ENCODE results near the gene GPR35.

Gene GPR35

DNA sequence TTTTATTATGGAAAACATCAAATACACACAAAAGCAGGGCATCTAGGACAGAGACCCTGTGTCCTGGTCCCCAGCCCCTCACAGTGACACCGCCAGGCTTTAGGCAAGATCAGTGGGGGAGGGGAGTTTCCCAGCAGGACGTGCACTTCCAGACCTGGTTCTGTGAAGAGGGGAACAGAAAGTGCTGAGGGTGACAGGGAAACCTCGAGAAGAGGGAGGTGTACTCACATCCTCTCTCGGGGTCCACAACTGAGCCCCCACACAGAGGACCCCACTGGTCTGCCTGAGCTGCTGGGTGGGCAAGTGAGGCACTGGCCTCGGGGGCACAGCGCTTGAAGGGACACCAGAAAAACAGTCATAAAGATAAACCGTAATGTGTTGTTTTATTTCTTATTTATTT lies 4.4 kb upstream of the GPR35 start:
- Mint-ChIP-seq H3K4me1 (peaks cover 20% of the 10 kb centered on the region), H3K27me3 (ENCODE audit: low read depth, poor library complexity) (peaks cover 10% of the 10 kb centered on the region), H3K36me3 (ENCODE audit: low read depth) (peaks cover 24% of the 10 kb centered on the region), H3K9me3 (peaks cover 35% of the 10 kb centered on the region), H3K27ac (no peak overlapping the region), H3K4me3 (no peak overlapping the region)
- DNase-seq: no peak
- TF ChIP-seq, protein P1, sequence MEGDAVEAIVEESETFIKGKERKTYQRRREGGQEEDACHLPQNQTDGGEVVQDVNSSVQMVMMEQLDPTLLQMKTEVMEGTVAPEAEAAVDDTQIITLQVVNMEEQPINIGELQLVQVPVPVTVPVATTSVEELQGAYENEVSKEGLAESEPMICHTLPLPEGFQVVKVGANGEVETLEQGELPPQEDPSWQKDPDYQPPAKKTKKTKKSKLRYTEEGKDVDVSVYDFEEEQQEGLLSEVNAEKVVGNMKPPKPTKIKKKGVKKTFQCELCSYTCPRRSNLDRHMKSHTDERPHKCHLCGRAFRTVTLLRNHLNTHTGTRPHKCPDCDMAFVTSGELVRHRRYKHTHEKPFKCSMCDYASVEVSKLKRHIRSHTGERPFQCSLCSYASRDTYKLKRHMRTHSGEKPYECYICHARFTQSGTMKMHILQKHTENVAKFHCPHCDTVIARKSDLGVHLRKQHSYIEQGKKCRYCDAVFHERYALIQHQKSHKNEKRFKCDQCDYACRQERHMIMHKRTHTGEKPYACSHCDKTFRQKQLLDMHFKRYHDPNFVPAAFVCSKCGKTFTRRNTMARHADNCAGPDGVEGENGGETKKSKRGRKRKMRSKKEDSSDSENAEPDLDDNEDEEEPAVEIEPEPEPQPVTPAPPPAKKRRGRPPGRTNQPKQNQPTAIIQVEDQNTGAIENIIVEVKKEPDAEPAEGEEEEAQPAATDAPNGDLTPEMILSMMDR (IDR thresholded peaks at IDR 0.05): no peak

DNA sequence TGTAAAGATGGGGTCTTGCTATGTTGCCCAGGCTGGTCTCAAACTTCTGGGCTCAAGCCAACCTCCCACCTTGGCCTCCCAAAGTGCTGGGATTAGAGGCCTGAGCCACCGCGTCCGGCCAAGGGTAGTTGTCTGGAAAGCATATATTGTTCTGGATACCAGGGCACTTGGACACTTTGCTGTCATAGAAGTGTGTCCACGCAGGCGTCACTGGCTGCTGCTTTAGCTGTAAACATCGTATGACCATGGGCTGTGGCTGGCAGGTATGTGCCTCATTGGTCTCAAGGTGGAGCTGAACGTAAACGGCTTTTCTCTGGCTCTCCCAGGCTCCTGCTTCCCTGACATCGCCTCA lies 3.2 kb upstream of the GPR35 start:
- H3K4me1 Mint-ChIP-seq: peaks cover 28% of the 10 kb centered on the region
- H3K27me3 Mint-ChIP-seq (ENCODE audit: low read depth, poor library complexity): peaks cover 10% of the 10 kb centered on the region
- TF ChIP-seq, protein P1 (IDR thresholded peaks at IDR 0.05): no peak
- H3K9me3 Mint-ChIP-seq: peaks cover 24% of the 10 kb centered on the region
- H3K27ac Mint-ChIP-seq: peak overlapping the region; percentile 45
- H3K4me3 Mint-ChIP-seq: no peak overlapping the region
- peaks cover 19% of the 10 kb centered on the region for H3K36me3 Mint-ChIP-seq (ENCODE audit: low read depth)
- DNase-seq: no peak

DNA sequence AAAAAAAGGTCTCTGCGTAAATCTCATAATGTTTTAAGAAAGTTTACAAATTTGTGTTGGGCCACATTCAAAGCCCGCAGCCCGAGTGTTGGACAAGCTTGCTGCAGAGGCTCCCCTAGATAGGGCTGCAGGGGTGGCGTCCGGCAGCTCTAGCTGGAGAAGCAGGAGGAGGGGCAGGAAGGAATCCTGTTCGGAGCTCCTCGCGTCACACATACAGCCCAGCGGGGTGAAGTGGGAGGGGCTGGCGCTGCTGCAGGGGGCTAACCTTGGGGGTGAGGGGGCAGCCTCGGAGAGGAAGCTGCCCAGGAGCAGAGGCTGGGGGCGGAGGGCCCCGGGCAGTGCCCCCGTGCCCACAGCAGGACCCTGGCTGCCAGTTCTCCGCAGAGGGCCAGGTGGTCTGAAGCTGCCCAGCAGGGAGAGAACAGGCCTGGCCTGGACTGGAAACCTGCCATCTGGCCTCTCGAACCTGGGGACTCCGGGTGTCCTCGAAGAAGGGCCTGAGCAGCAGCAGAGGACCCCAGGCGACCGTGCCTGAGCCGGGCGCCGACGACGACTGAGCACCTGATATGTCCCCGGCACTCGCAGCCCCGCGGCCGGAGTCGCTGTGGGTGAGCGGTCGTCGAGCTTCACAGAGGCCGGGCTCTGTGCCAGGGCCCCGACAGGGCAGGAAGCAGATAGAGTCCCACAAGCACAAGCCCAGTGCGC lies 2.6 kb upstream of the GPR35 start:
- H3K9me3 Mint-ChIP-seq: peaks cover 20% of the 10 kb centered on the region
- peak overlapping the region; percentile 45 for H3K27ac Mint-ChIP-seq
- peaks cover 16% of the 10 kb centered on the region for H3K36me3 Mint-ChIP-seq (ENCODE audit: low read depth)
- peaks cover 30% of the 10 kb centered on the region for H3K4me1 Mint-ChIP-seq
- peaks cover 10% of the 10 kb centered on the region for H3K27me3 Mint-ChIP-seq (ENCODE audit: low read depth, poor library complexity)
- TF ChIP-seq, protein P1 (IDR thresholded peaks at IDR 0.05): no peak
- DNase-seq: no peak
- no peak overlapping the region for H3K4me3 Mint-ChIP-seq

DNA sequence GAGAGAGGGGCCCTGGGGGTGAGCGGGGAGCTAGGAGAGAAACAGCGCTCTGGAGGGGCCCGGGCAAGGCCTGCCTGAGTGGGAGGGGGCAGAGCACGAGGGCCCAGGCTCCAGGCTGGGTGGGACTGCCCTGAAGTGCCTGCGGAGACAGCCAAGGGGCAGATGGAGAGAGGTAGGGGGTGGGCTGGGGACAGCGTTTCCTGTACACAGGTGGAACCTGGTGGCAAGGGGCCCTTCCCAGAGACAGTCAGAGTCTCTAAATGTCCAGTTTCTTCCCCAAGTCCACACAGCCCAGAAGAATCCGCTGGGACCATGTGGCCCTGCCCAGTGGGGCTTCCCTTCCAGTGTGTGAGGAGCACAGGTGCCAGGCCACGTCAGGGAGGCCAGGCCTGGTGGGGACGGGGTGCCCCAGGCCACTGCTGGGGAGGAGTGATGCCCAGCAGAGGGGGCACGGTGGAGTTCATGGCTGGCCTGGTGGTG lies 1.7 kb upstream of the GPR35 start:
- Mint-ChIP-seq H3K27me3 (ENCODE audit: low read depth, poor library complexity) (peaks cover 10% of the 10 kb centered on the region), H3K4me1 (peaks cover 36% of the 10 kb centered on the region), H3K9me3 (peaks cover 11% of the 10 kb centered on the region), H3K4me3 (no peak overlapping the region), H3K36me3 (ENCODE audit: low read depth) (peaks cover 7% of the 10 kb centered on the region), H3K27ac (no peak overlapping the region)
- DNase-seq: no peak
- TF ChIP-seq, protein P1 (IDR thresholded peaks at IDR 0.05): no peak

DNA sequence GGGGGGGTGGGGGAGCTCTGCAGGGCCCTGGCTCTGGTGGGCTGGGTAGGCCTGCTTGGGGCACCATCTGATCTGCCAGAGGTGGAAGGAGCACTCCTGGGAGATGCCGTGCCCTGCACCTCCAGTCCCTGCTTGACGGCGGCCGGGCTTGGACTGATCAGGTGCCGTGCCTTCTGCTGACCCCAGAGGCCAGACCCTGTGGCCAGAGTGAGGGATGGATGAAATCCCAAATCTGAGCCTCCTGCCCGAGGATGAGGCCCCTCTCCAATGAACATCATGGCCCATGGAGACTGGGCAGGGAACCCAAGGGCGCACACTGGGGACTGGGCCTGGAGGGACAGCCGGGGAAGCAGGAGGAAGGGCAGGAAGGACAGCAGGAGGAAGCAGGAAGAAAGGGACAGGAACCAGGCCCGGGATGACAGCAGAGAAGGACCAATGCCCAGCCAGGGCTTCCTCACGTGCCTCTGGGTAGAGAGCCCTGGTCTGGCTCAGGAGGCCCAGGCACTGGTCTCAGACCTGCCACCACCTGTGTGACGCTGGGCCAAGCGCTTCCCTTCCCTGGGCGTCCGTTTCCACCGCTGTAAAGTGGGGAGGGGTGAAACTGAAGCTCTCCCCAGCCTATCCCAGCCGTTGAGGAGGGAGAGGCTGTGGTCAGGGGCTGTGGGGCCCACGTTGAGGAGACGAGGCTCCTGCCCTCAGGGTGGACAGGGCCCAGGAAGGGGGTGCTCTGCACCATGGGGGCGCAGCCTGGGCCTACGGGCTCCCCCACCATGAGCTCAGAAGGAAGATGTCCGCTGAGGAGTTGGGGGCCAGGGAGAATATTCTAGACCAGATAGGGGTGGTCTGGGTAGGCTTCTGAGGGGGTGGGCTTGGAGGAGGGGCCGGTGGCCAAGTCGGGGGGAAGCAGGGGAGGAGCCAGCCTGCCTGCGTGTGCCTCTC lies 1.0 kb upstream of the GPR35 start:
- TF ChIP-seq, protein P1 (IDR thresholded peaks at IDR 0.05): no peak
- Mint-ChIP-seq H3K4me3 (no peak overlapping the region), H3K27me3 (ENCODE audit: low read depth, poor library complexity) (peaks cover 10% of the 10 kb centered on the region), H3K27ac (no peak overlapping the region), H3K36me3 (ENCODE audit: low read depth) (no peaks in the 10 kb centered on the region), H3K4me1 (peaks cover 36% of the 10 kb centered on the region), H3K9me3 (peaks cover 4% of the 10 kb centered on the region)
- no peak for DNase-seq

Measured in nephron progenitor cell (in vitro differentiated cells).